B cell (primary cell): ENCODE measurements around the gene COQ8A.

Experiments
- EZH2 ChIP-seq: IDR thresholded peaks from 2 replicates; pipeline ENCODE4 v1.6.1; 2012; ENCODE audit warnings: borderline replicate concordance, low read depth, mild to moderate bottlenecking, moderate library complexity, low read length; ENCODE audit not compliant: insufficient read depth, poor library complexity, severe bottlenecking
- TF ChIP-seq, protein P1 (sequence below): fragments of 200-600 bp; IDR thresholded peaks from one replicate; pipeline ENCODE4 v1.8.0; 2022; ENCODE audit warnings: antibody characterized with exemption, mild to moderate bottlenecking

DNA sequence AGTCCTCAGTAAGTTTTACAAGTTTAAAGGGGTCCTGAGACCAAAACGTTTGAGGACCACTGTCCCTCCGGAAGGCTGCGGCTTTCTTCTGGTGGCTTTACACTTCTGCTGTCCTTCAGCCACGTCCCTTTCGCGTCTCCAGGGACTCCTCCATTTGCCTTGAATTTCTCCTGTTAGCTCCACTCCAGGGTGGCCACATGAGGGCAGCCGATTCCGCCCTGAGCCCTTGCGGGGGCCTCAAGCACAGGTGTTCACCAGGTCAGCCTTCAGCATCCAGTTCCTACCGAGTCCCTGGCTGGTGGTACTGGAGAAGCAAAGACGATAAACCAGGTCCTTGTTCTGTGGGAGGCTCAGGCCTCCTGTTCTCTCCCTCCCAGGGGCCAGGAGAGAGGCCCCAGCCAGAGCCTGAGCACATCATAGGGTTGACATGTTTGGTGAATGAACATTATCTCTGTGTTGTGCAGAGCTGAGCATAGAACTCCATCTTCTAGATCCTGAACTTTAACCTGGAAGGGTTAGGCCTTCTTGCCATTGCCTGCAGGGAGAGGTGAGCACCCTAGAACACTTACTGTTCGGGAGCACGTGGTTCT, 27.4 kb upstream of the COQ8A start:
- TF ChIP-seq, protein P1, sequence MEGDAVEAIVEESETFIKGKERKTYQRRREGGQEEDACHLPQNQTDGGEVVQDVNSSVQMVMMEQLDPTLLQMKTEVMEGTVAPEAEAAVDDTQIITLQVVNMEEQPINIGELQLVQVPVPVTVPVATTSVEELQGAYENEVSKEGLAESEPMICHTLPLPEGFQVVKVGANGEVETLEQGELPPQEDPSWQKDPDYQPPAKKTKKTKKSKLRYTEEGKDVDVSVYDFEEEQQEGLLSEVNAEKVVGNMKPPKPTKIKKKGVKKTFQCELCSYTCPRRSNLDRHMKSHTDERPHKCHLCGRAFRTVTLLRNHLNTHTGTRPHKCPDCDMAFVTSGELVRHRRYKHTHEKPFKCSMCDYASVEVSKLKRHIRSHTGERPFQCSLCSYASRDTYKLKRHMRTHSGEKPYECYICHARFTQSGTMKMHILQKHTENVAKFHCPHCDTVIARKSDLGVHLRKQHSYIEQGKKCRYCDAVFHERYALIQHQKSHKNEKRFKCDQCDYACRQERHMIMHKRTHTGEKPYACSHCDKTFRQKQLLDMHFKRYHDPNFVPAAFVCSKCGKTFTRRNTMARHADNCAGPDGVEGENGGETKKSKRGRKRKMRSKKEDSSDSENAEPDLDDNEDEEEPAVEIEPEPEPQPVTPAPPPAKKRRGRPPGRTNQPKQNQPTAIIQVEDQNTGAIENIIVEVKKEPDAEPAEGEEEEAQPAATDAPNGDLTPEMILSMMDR: peak; percentile 42
- no peak for TF ChIP-seq EZH2
